ENCODE data around the gene JAZF1. TPM values are rescaled to one million over a fixed set of nuclear protein-coding genes. Genes with fewer than 3 reads are reported as not detected.

Gene JAZF1
- total RNA-seq, 3 donors from 2014 or later = 8.6 to 27.4 (median 10.5) TPM

DNA sequence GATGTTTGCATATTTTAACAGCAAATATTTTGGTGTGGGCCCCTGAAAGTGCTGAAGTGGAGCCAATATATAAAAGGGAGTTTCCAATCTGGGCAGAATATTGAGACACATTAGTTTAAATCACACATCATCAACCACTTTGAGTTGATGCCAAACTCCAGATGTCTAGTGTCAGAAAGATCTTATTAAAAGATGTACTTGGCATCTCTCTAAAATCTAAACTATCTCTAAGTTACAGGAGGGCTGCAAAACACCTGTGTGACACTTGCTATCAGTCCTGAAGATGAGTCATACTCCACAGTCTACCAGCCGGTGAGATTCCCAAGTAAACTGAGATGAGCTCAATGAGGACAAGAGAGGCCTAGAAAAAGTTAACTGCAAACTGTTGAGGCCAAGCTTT lies 11.4 kb downstream of the JAZF1 start:
- Histone ChIP-seq H3K9me3 (no peaks in the 10 kb centered on the region), H3K4me1 (no peaks in the 10 kb centered on the region), H3K36me3 (no peaks in the 10 kb centered on the region), H3K27me3 (no peaks in the 10 kb centered on the region), H3K4me3 (no peak overlapping the region), H3K27ac (no peak overlapping the region)
- intact Hi-C loops (cut with DNase I; ENCODE audit: low total_unique reads) = no loop called here
- DNase-seq (ENCODE audit: low spot score in 2 of 2) = no peak
- TF ChIP-seq POLR2A (IDR thresholded peaks at IDR 0.05) (no peak), POLR2AphosphoS5 (IDR thresholded peaks at IDR 0.05) (no peak)
- TF ChIP-seq, protein P1, sequence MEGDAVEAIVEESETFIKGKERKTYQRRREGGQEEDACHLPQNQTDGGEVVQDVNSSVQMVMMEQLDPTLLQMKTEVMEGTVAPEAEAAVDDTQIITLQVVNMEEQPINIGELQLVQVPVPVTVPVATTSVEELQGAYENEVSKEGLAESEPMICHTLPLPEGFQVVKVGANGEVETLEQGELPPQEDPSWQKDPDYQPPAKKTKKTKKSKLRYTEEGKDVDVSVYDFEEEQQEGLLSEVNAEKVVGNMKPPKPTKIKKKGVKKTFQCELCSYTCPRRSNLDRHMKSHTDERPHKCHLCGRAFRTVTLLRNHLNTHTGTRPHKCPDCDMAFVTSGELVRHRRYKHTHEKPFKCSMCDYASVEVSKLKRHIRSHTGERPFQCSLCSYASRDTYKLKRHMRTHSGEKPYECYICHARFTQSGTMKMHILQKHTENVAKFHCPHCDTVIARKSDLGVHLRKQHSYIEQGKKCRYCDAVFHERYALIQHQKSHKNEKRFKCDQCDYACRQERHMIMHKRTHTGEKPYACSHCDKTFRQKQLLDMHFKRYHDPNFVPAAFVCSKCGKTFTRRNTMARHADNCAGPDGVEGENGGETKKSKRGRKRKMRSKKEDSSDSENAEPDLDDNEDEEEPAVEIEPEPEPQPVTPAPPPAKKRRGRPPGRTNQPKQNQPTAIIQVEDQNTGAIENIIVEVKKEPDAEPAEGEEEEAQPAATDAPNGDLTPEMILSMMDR (IDR thresholded peaks at IDR 0.05) = no peak

DNA sequence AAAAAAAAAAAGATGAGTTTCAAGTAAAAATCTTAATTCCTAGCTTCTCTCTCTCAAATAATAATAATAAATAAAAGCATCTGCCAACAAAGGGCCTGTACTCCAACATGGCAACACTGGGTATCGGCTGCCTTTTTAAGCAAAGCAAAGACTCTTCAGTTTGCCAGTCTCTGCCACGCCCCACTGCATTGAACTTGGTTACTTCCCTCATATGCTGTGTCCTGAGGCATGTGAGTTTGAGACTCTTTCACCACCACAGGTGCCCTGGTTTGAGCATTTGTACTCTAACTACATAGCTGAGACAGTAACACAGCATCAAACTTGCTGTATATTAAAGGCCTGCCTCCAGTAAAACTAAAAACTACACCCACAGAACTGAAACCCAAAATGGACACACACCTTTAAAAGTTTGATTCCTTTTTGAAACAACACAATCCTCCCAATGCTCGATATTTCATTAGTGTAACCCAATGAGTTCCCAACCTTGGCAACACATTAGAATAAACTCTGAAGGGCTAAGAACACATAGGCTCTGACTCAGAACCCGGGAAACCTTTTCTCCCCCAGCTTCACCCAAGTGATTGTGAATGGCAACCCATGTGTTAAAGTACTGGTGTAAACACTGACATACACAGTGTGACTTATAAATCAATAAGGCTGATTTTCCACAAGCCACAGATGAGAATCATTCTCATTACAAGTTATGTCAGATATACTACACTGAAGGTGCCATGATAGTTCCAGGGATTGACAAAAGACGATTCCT lies 12.0 kb downstream of the JAZF1 start:
- Histone ChIP-seq H3K27ac (no peak overlapping the region), H3K27me3 (no peaks in the 10 kb centered on the region), H3K4me1 (no peaks in the 10 kb centered on the region), H3K4me3 (no peak overlapping the region), H3K36me3 (no peaks in the 10 kb centered on the region), H3K9me3 (no peaks in the 10 kb centered on the region)
- TF ChIP-seq, protein P1 (IDR thresholded peaks at IDR 0.05) = no peak
- TF ChIP-seq POLR2A (IDR thresholded peaks at IDR 0.05) = no peak
- TF ChIP-seq POLR2AphosphoS5 (IDR thresholded peaks at IDR 0.05) = no peak
- no peak for DNase-seq (ENCODE audit: low spot score in 2 of 2)
- intact Hi-C loops (cut with DNase I; ENCODE audit: low total_unique reads) = no loop called here

DNA sequence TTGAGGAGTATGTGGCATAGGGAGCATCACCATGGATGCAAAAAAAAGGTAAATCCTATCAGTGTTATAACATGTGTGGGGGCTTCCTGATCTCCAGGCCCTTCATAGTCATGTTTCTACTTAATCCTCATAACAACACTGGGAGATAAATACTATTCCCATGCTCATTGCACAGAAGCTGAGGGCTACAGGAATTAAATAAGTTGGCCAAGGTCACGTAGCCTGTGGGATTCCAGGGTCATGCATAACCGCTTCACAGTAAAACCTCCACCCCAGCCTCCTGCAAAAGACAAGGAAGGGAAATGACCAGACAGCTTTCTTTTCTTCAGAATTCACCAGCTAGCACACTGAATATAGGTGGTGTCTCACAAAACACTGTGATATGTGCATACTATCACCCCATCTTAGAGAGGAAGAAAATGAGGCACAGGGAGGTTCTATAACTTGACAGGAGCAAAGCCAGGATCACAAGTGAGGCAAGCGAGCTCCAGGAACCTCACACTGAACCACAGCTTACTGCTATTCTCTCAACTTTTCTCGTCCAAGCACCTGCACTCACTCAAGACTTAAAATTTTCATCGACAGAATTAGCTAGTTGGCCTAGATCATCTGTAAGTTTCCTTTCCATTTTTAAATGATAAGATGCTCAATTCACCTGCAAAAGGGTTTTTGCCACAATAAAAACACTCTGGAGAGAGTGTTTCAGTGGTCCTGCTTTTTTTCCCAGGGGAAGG lies 13.4 kb downstream of the JAZF1 start:
- Histone ChIP-seq H3K9me3 (no peaks in the 10 kb centered on the region), H3K27ac (no peak overlapping the region), H3K4me1 (no peaks in the 10 kb centered on the region), H3K4me3 (no peak overlapping the region), H3K36me3 (no peaks in the 10 kb centered on the region), H3K27me3 (no peaks in the 10 kb centered on the region)
- intact Hi-C loops (cut with DNase I; ENCODE audit: low total_unique reads) = no loop called here
- DNase-seq (ENCODE audit: low spot score in 2 of 2) = no peak
- TF ChIP-seq, protein P1 (IDR thresholded peaks at IDR 0.05) = no peak
- no peak for TF ChIP-seq POLR2AphosphoS5 (IDR thresholded peaks at IDR 0.05)
- no peak for TF ChIP-seq POLR2A (IDR thresholded peaks at IDR 0.05)

DNA sequence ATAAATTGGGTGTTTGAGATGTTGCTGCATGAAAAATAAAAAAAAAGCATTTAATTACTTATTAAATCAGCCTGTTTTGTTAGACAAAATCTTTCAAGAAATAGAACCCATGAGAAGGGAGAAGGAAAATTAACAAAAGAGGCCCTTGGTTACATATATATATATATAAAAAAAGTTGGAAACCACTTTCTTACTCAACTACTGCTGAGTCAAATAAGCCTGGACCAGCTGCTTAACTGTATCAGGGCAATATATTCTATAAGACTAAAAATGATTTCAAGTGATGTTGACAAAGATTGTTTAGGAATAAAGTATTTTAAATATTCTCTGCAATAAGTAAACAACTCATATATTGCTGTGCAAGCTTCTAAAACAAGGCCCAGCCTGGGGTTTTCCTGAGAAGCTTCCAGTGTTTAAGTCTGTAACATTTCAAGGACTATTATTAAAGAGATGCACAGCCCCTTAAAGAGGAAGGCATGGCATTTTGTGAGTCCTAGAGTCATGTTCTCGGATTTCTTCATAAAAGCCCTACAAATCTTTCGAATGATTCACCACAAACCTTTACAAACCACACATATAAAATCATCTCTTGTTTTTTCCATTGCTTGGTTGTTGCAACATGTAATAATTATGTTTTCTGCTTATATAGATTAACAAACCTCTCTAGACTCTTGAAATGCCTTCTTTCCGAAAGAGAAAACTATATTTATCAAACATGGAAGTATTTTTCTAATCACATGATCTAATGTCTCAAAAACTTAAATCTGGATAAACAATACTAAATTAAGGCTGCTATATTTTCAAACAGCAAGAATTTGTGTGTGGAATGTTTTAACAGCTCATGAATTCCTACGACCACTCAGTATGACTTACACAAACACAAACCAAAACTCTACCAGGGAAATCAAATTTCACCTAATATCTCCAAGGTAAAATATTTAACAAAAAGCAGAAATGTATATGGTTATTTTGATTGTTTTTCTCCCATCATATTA lies 14.3 kb downstream of the JAZF1 start:
- no peak for DNase-seq (ENCODE audit: low spot score in 2 of 2)
- Histone ChIP-seq H3K27me3 (no peaks in the 10 kb centered on the region), H3K4me3 (no peak overlapping the region), H3K4me1 (no peaks in the 10 kb centered on the region), H3K27ac (no peak overlapping the region), H3K9me3 (no peaks in the 10 kb centered on the region), H3K36me3 (no peaks in the 10 kb centered on the region)
- intact Hi-C loops (cut with DNase I; ENCODE audit: low total_unique reads) = no loop called here
- TF ChIP-seq, protein P1 (IDR thresholded peaks at IDR 0.05) = no peak
- TF ChIP-seq POLR2A (IDR thresholded peaks at IDR 0.05) (no peak), POLR2AphosphoS5 (IDR thresholded peaks at IDR 0.05) (no peak)

Measured in breast epithelium (tissue), 4 donors.